ENCODE results near the gene RHOT2. TPM values are rescaled to one million over a fixed set of nuclear protein-coding genes. Genes with fewer than 3 reads are reported as not detected.

RHOT2 gene
- total RNA-seq, 6 experiments from 2014 or later, result 73.9 to 93.4 (median 84.8) TPM

- no peaks in the 10 kb centered on the region for H3K4me1 Mint-ChIP-seq (ENCODE audit: low read depth)
- peaks cover 38% of the 10 kb centered on the region for H3K27me3 Mint-ChIP-seq (ENCODE audit: insufficient read depth)
- no peak for DNase-seq
- no peak overlapping the region for H3K27ac Mint-ChIP-seq
- TF ChIP-seq, protein P1, sequence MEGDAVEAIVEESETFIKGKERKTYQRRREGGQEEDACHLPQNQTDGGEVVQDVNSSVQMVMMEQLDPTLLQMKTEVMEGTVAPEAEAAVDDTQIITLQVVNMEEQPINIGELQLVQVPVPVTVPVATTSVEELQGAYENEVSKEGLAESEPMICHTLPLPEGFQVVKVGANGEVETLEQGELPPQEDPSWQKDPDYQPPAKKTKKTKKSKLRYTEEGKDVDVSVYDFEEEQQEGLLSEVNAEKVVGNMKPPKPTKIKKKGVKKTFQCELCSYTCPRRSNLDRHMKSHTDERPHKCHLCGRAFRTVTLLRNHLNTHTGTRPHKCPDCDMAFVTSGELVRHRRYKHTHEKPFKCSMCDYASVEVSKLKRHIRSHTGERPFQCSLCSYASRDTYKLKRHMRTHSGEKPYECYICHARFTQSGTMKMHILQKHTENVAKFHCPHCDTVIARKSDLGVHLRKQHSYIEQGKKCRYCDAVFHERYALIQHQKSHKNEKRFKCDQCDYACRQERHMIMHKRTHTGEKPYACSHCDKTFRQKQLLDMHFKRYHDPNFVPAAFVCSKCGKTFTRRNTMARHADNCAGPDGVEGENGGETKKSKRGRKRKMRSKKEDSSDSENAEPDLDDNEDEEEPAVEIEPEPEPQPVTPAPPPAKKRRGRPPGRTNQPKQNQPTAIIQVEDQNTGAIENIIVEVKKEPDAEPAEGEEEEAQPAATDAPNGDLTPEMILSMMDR (IDR thresholded peaks at IDR 0.05), result no peak
- H3K9me3 Mint-ChIP-seq, result no peaks in the 10 kb centered on the region
- no peaks in the 10 kb centered on the region for H3K36me3 Mint-ChIP-seq (ENCODE audit: low read depth)
- H3K4me3 Mint-ChIP-seq, result no peak overlapping the region
Measured at GRCh38 chr16:704047-704446, 36.1 kb downstream of the RHOT2 start.

DNA sequence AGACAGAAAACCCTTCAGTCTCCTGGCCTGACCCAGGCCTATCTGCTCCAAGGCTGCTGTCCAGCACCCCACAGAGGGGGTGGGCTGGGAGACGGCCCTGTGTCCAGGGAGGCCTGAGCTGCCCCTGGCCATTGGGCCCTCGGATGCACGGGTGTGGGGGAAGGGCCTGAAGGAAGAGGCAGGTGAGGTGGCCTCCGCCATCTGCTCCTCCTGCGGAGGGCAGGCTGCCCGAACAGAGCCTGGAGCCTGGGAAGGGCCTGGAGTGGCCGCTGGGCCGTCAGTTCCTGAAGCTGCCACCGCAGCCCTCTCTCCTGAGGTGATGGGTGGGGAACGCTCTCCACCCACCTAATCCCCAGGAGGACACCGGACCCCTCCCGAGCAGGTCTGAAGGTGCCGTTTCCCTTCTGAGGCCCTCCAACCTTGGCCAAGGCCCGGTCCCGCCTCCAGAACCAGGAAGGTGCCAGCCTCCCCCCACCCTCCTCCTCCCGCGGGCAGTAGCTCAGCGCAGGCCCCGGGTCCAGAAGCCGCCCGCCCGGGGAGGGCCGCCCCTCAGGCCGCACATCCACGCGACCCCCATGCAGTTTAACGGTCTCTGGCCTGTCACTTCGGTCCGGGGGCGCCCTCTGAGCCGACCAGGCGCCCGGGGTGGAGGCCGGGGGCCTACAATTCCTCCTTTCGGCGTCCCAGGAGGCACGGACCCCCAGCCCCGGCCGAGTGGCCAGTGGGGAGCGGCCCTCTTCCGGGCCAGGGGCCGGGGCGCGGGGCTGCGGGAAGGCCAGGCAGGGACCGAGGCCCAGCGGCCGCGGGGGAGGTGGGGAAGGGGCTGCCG lies 36.8 kb downstream of the RHOT2 start:
- peaks cover 38% of the 10 kb centered on the region for H3K27me3 Mint-ChIP-seq (ENCODE audit: insufficient read depth)
- no peak for DNase-seq
- no peaks in the 10 kb centered on the region; the same call in 1 of the 2 replicates for H3K4me1 Mint-ChIP-seq (ENCODE audit: low read depth)
- H3K4me3 Mint-ChIP-seq, result no peak overlapping the region
- H3K27ac Mint-ChIP-seq, result no peak overlapping the region
- no peaks in the 10 kb centered on the region for H3K9me3 Mint-ChIP-seq
- TF ChIP-seq, protein P1 (IDR thresholded peaks at IDR 0.05), result no peak
- H3K36me3 Mint-ChIP-seq (ENCODE audit: low read depth), result no peaks in the 10 kb centered on the region

DNA sequence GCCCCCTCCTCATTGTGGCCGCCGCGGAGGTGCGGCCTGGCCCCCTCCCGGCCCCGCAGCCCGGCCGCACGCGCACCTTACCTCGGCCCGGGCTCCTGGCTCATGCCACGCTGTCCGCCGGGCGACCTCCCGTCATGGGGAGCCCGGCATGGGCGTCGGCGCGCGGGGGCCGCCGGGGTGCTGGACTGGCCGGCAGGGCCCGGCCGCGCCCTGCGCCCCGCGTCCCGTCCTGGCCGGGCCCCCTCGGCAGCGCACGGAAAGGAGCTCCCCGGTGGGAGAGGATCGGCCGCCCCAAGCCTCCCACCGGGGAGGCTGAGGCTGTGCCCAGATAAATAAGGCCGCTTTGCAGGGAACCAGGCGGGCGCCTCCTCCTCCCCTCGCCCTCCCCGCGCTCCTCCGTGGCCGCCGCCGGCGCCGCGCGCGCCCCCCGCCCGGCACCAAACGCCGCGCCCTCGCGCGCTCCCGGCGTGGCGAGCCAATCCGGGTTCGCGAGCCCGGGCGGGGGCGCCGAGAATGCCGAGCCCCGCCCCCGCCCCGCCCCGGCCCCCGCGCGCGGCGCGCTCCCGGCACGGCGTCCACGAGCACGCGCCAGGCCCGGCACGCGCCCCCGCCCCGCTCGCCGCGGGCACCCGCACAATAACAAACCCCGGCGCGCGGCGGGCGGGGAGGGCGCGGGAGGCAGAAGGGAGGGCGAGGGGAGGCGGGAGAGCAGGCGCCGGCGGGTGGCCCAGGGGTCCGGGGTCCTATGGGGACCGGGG lies 37.7 kb downstream of the RHOT2 start, which contains the start of gene FBXL16:
FBXL16 (minus strand) TSS at position 371 of the 758 bp plus-strand sequence. CDS start 8,396 bp downstream, outside the sequence.
- Mint-ChIP-seq H3K4me1 (ENCODE audit: low read depth) (peaks cover 5% of the 10 kb centered on the region; the same call in 1 of the 2 replicates), H3K36me3 (ENCODE audit: low read depth) (no peaks in the 10 kb centered on the region), H3K9me3 (no peaks in the 10 kb centered on the region), H3K4me3 (no peak within 1 kb of the TSS), H3K27ac (no peak within 1 kb of the TSS), H3K27me3 (ENCODE audit: insufficient read depth) (peaks cover 38% of the 10 kb centered on the region)
- TF ChIP-seq, protein P1 (IDR thresholded peaks at IDR 0.05), result no peak
- DNase-seq, result no peak

DNA sequence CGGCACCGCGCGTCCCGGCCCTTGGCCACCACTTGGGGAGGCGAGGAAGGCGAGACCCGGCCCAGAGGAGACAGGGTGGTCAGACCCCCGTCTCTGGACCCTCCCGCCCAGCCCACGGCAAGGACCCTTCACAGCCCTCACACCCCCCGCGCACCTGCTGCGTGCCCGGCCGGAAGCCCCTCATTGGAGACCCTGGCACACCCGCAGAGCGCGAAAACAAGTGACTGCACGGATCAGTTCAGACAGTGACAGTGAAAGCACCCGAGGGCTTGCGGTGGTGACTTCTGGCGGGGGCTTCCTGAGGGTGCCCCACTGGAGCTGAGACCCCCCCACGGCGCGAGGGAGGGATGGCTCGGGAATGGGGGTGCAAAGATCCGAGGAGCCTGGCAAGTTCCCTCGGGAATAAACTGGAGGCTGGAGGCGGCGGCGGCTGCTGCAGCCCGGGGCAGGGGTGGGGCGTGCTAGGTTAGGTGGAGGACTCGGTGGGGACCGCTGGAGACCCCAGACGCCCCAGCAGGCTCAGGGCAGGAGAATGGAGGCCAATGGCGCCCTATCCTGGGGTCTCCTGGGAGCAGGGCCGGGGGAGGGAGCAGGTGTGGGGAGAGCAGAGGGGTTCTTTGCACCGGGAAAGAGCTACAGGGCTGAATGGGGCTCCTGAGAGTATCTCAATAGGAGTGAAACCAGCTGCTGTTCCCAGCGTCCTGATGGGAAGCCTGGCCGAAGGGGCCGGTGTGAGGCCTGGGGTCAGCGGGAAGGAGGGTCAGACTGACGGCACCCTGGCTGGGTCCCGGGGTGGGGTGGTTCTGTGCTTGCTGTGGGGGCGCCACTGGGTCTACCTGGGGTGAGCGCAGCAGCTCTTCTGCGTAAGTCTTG lies 38.5 kb downstream of the RHOT2 start:
- H3K27me3 Mint-ChIP-seq (ENCODE audit: insufficient read depth), result peaks cover 37% of the 10 kb centered on the region
- TF ChIP-seq, protein P1 (IDR thresholded peaks at IDR 0.05), result 0 out of 2 replicates have a peak, but pooled peaks have one; percentile 7
- no peak for DNase-seq
- no peak overlapping the region for H3K27ac Mint-ChIP-seq
- no peaks in the 10 kb centered on the region for H3K36me3 Mint-ChIP-seq (ENCODE audit: low read depth)
- no peaks in the 10 kb centered on the region for H3K9me3 Mint-ChIP-seq
- H3K4me1 Mint-ChIP-seq (ENCODE audit: low read depth), result peaks cover 5% of the 10 kb centered on the region; the same call in 1 of the 2 replicates
- H3K4me3 Mint-ChIP-seq, result no peak overlapping the region

- H3K4me3 Mint-ChIP-seq, result no peak overlapping the region
- DNase-seq, result no peak
- TF ChIP-seq, protein P1 (IDR thresholded peaks at IDR 0.05), result no peak
- no peaks in the 10 kb centered on the region for H3K36me3 Mint-ChIP-seq (ENCODE audit: low read depth)
- peaks cover 36% of the 10 kb centered on the region for H3K27me3 Mint-ChIP-seq (ENCODE audit: insufficient read depth)
- no peak overlapping the region for H3K27ac Mint-ChIP-seq
- peaks cover 5% of the 10 kb centered on the region; the same call in 1 of the 2 replicates for H3K4me1 Mint-ChIP-seq (ENCODE audit: low read depth)
- no peaks in the 10 kb centered on the region for H3K9me3 Mint-ChIP-seq
Measured at GRCh38 chr16:707062-707538, 39.2 kb downstream of the RHOT2 start.

All from HFFc6 (cell line).